ENCODE measurements around the gene TMEM272.
"Not testable (repeated sequence)": the region's sequence is repeated elsewhere in the genome, so short reads cannot be mapped to it uniquely, and the experiment has no call there.

TMEM272 gene

GRCh38 chr13:51824712-51825111 lies 20.3 kb downstream of the TMEM272 start:
- not testable (repeated sequence) for DNase-seq (ENCODE audit: low spot score)

- DNase-seq (ENCODE audit: low spot score) = no peak
Measured at GRCh38 chr13:51823863-51824262, 21.1 kb downstream of the TMEM272 start.

- no peak for DNase-seq (ENCODE audit: low spot score)
Measured at GRCh38 chr13:51823359-51823758, 21.6 kb downstream of the TMEM272 start.

GRCh38 chr13:51822106-51822815 lies 22.7 kb downstream of the TMEM272 start:
- DNase-seq (ENCODE audit: low spot score) = no peak

- DNase-seq (ENCODE audit: low spot score) = no peak
Measured at GRCh38 chr13:51821606-51822005, 23.4 kb downstream of the TMEM272 start.

- DNase-seq (ENCODE audit: low spot score) = no peak
Measured at GRCh38 chr13:51820016-51820597, 24.9 kb downstream of the TMEM272 start.

GRCh38 chr13:51819544-51819943 lies 25.4 kb downstream of the TMEM272 start:
- no peak for DNase-seq (ENCODE audit: low spot score)

GRCh38 chr13:51818781-51819511 lies 26.0 kb downstream of the TMEM272 start:
- DNase-seq (ENCODE audit: low spot score) = no peak

- no peak for DNase-seq (ENCODE audit: low spot score)
Measured at GRCh38 chr13:51818276-51818675, 26.7 kb downstream of the TMEM272 start.

GRCh38 chr13:51817717-51818116 lies 27.3 kb downstream of the TMEM272 start:
- DNase-seq (ENCODE audit: low spot score) = no peak

- DNase-seq (ENCODE audit: low spot score) = no peak
Measured at GRCh38 chr13:51816604-51817249, 28.2 kb downstream of the TMEM272 start.

GRCh38 chr13:51815848-51816247 lies 29.1 kb downstream of the TMEM272 start:
- DNase-seq (ENCODE audit: low spot score) = no peak

GRCh38 chr13:51814825-51815650 lies 29.9 kb downstream of the TMEM272 start:
- DNase-seq (ENCODE audit: low spot score) = peak; percentile 70

- DNase-seq (ENCODE audit: low spot score) = no peak
Measured at GRCh38 chr13:51814071-51814470, 30.9 kb downstream of the TMEM272 start.

GRCh38 chr13:51811920-51812451 lies 33.0 kb downstream of the TMEM272 start:
- no peak for DNase-seq (ENCODE audit: low spot score)

GRCh38 chr13:51811046-51811445 lies 33.9 kb downstream of the TMEM272 start:
- DNase-seq (ENCODE audit: low spot score) = no peak

GRCh38 chr13:51808811-51809210 lies 36.2 kb downstream of the TMEM272 start:
- DNase-seq (ENCODE audit: low spot score) = no peak

GRCh38 chr13:51807041-51807440 lies 37.9 kb downstream of the TMEM272 start:
- no peak for DNase-seq (ENCODE audit: low spot score)

- peak; percentile 28 for DNase-seq (ENCODE audit: low spot score)
Measured at GRCh38 chr13:51806566-51806965, 38.4 kb downstream of the TMEM272 start.

GRCh38 chr13:51805925-51806324 lies 39.1 kb downstream of the TMEM272 start:
- no peak for DNase-seq (ENCODE audit: low spot score)

- DNase-seq (ENCODE audit: low spot score) = no peak
Measured at GRCh38 chr13:51805313-51805712, 39.7 kb downstream of the TMEM272 start.
